Thymus (tissue), 11 donors: ENCODE measurements around the gene DPY30. TPM values are rescaled to one million over a fixed set of nuclear protein-coding genes. Genes with fewer than 3 reads are reported as not detected.
"Not testable (repeated sequence)": the region's sequence is repeated elsewhere in the genome, so short reads cannot be mapped to it uniquely, and the experiment has no call there.

ENCODE experiments used
- DNase-seq, 9 donors: peaks; one replicate each; pipeline ENCODE4 v3.0.0-alpha.2; 2013; ENCODE audit warnings: low spot score in 9 of 9, low read depth in 6 of 9, missing footprints in 1 of 9
- H3K27ac ChIP-seq, 2 donors: one replicate each; pipeline ENCODE4 v1.5.1; 2013; ENCODE audit warnings: control low read depth in 1 of 2, low read depth in 1 of 2, low read length in 1 of 2, mild to moderate bottlenecking in 1 of 2, moderate library complexity in 1 of 2
- H3K27me3 ChIP-seq, 2 donors: one replicate each; pipeline ENCODE4 v1.5.1; 2013; ENCODE audit warnings: low read length in 1 of 2; ENCODE audit not compliant: control insufficient read depth in 2 of 2, insufficient read depth in 1 of 2
- H3K36me3 ChIP-seq, 2 donors: one replicate each; pipeline ENCODE4 v1.5.1; 2013; ENCODE audit warnings: low read length in 1 of 2, mild to moderate bottlenecking in 1 of 2, moderate library complexity in 1 of 2; ENCODE audit not compliant: control insufficient read depth in 2 of 2, insufficient read depth in 2 of 2
- H3K4me1 ChIP-seq, 2 donors: one replicate each; pipeline ENCODE4 v1.5.1; 2013; ENCODE audit warnings: low read length in 2 of 2; ENCODE audit not compliant: control insufficient read depth in 2 of 2, insufficient read depth in 2 of 2
- H3K4me3 ChIP-seq, 2 donors: one replicate each; pipeline ENCODE4 v1.5.1; 2013; ENCODE audit warnings: low read length in 2 of 2, control low read depth in 1 of 2, mild to moderate bottlenecking in 1 of 2
- H3K9me3 ChIP-seq, 2 donors: one replicate each; pipeline ENCODE4 v1.5.1; 2013; ENCODE audit warnings: low read length in 1 of 2, mild to moderate bottlenecking in 1 of 2; ENCODE audit not compliant: control insufficient read depth in 2 of 2, insufficient read depth in 1 of 2
- WGBS: extraction: QIAGEN DNeasy Blood & Tissue Kit; methylation state at CpG from one replicate; pipeline ENCODE4 v1.1.7; 2013; 5-methylcytosine and 5-hydroxymethylcytosine counted together
- polyA plus RNA-seq: library from polyadenylated mRNA; stranded (reverse); fragments of 200-250 nt; gene quantifications from one replicate; pipeline ENCODE4 v1.2.3, GENCODE V29; 2013
- total RNA-seq: library from RNA; stranded (reverse); fragments of 120-200 nt; gene quantifications from one replicate; pipeline ENCODE4 v1.2.4, GENCODE V29; 2013
- donor health status: healthy.

Gene DPY30
- total and polyA plus RNA-seq, 2 donors: 72.3 to 147 TPM

GRCh38 chr2:32061430-32061829 lies 21.8 kb upstream of the DPY30 start:
- no peak for DNase-seq
- 99% methylated on average over 8 of the region's 8 CpGs for WGBS
- H3K9me3 ChIP-seq: no peaks in the 10 kb centered on the region

DNA sequence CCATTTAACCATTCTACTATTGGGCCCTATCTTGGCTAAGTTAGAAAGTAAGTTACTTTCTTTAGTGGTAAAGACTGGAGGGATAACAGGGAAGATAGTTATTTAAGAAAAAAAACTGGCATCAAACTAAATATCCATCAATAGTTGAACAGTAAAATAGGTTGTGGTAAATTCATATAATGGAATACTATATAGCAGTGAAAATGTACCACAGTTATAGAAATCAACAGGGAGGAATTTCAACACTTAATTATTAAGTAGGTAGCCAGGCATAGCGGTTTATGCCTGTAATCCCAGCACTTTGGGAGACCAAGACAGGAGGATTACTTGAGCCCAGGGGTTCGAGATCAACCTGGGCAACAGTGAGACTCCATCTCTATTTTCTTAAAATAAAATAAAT lies 20.7 kb upstream of the DPY30 start:
- Histone ChIP-seq H3K36me3 (no peaks in the 10 kb centered on the region), H3K27me3 (no peaks in the 10 kb centered on the region), H3K9me3 (no peaks in the 10 kb centered on the region), H3K27ac (no peak overlapping the region), H3K4me1 (peaks cover 0 to 3% of the 10 kb centered on the region in 2 donors), H3K4me3 (no peak overlapping the region)
- no peak for DNase-seq
- 98% methylated on average over 2 of the region's 2 CpGs for WGBS

More at GRCh38 chr2:32061430-32061829, 21.8 kb upstream of the DPY30 start:
- H3K27me3 ChIP-seq: no peaks in the 10 kb centered on the region
- no peak overlapping the region for H3K27ac ChIP-seq
- no peak overlapping the region for H3K4me3 ChIP-seq
- peaks cover 2 to 6% of the 10 kb centered on the region in 2 donors for H3K4me1 ChIP-seq
- no peaks in the 10 kb centered on the region for H3K36me3 ChIP-seq

GRCh38 chr2:32058130-32058529 lies 18.5 kb upstream of the DPY30 start:
- H3K27me3 ChIP-seq: no peaks in the 10 kb centered on the region

GRCh38 chr2:32054583-32054982 lies 15.0 kb upstream of the DPY30 start:
- not testable (repeated sequence) for H3K4me3 ChIP-seq, H3K9me3 ChIP-seq, H3K4me1 ChIP-seq, H3K27ac ChIP-seq, H3K27me3 ChIP-seq, DNase-seq, H3K36me3 ChIP-seq
- WGBS: 62% methylated on average over 3 of the region's 3 CpGs

More at GRCh38 chr2:32058130-32058529, 18.5 kb upstream of the DPY30 start:
- Histone ChIP-seq H3K4me3 (no peak overlapping the region), H3K9me3 (no peaks in the 10 kb centered on the region), H3K4me1 (no peaks in the 10 kb centered on the region), H3K27ac (no peak overlapping the region), H3K36me3 (no peaks in the 10 kb centered on the region)
- WGBS: 97% methylated on average over 2 of the region's 2 CpGs
- no peak for DNase-seq

DNA sequence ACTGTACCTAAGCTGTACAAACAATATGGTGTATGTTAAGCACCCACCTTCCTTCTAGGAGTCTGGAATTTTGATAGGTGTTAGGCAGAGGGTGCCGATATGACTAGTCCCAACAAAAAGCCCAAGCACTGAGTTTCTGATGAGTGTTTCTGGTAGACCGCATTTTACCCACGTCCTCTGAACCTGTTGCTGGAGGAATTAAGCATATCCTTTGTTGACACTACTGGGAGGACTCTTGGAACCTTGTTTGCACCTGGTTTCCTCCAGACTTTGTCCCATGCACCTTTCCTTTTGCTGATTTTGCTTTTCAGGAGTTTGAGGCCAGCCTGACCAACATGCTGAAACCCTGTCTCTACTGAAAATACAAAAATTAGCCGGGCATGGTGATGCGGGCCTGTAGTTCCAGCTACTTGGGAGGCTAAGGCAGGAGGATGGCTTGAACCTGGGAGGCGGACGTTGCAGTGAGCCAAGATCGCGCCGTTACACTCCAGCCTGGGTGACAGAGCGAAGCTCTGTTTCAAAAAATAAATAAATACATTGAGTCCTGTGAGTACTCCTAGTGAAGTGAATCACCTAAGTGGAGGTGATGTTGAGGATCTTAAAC lies 12.3 kb upstream of the DPY30 start:
- no peaks in the 10 kb centered on the region for H3K4me1 ChIP-seq
- DNase-seq: no peak
- 95% methylated on average over 11 of the region's 11 CpGs for WGBS
- H3K27me3 ChIP-seq: no peaks in the 10 kb centered on the region
- no peak overlapping the region for H3K4me3 ChIP-seq
- H3K27ac ChIP-seq: no peak overlapping the region
- H3K36me3 ChIP-seq: no peaks in the 10 kb centered on the region
- H3K9me3 ChIP-seq: no peaks in the 10 kb centered on the region

DNA sequence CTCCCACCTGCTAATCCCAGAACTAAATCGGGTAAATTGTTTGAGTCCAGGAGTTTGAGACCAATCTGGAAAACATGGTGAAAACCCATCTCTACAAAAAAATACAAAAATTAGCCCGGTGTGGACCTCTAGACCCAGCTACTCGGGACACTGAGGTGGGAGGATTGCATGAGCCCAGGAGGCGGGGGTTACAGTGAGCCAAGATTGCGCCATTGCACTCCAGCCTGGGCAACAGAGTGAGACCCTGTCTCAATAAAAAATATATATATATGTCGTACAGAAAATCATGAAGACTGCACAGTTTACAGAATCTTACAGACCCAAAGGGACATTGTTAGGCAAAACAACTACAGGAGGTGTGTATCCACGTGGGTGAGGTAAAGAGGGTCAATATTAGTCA lies 4.0 kb upstream of the DPY30 start:
- no peaks in the 10 kb centered on the region for H3K27me3 ChIP-seq
- H3K4me1 ChIP-seq: peaks cover 0 to 5% of the 10 kb centered on the region in 2 donors
- 94% methylated on average over 7 of the region's 7 CpGs for WGBS
- no peaks in the 10 kb centered on the region for H3K36me3 ChIP-seq
- no peak overlapping the region for H3K27ac ChIP-seq
- DNase-seq: no peak
- no peak overlapping the region for H3K4me3 ChIP-seq
- H3K9me3 ChIP-seq: no peaks in the 10 kb centered on the region

- H3K9me3 ChIP-seq, H3K27ac ChIP-seq, DNase-seq, H3K4me1 ChIP-seq, H3K27me3 ChIP-seq, H3K4me3 ChIP-seq: not testable (repeated sequence)
- H3K36me3 ChIP-seq: peaks cover 0 to 15% of the 10 kb centered on the region in 2 donors
- 97% methylated on average over 8 of the region's 8 CpGs for WGBS
Observed at GRCh38 chr2:32034198-32034887, 5.3 kb downstream of the DPY30 start.

DNA sequence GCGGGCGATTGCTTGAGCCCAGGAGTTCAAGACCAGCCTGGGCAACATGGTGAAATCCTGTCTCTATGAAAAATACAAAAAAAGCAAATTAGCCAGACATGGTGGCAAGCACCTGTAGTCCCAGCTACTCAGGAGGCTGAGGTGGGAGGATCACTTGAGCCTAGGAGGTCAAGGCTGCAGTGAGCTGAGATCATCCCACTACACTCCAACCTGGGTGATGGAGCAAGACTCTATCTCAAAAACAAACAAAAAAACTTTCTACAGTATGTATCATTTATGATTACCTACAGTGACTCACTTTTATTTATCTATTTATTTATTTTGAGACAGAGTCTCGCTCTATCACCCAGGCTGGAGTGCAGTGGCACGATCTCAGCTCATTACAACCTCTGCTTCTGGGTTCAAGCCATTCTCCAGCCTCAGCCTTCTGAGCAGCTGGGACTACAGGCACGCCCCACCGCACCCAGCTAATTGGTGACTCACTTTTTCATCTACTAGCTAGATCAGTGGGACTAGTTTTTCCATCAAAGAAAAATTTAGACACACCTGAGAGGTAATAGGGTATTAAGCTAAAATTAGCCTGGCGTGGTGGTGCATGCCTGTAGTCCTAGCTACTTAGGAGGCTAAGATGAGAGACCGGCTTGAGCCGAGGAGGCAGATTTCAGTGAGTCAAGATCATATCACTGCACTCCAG lies 20.7 kb downstream of the DPY30 start:
- not testable (repeated sequence) for H3K9me3 ChIP-seq, H3K4me1 ChIP-seq, DNase-seq, H3K4me3 ChIP-seq, H3K27ac ChIP-seq, H3K27me3 ChIP-seq
- 98% methylated on average over 9 of the region's 9 CpGs for WGBS
- peaks cover 10 to 34% of the 10 kb centered on the region in 2 donors for H3K36me3 ChIP-seq

DNA sequence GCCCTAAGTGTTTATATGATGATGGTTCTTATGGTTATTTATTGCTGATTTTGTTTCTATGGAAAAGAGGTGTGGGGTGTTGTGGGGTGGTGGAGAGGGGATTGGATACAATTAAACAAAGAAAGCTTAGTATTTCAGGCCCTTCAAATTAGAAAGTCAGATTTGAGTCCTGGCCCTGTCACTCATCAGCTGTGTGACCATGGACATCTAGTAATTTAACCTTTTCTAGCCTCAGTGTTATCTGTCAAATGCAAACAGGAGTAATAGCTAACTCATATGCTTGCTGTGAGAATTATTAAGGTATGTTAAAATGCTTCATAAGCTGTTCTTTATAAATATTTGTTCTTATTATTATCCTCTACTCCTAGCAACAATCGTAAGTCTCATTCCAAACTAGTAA lies 26.7 kb downstream of the DPY30 start:
- Histone ChIP-seq H3K4me1 (peaks cover 0 to 14% of the 10 kb centered on the region in 2 donors), H3K27me3 (no peaks in the 10 kb centered on the region), H3K4me3 (no peak overlapping the region), H3K27ac (no peak overlapping the region), H3K9me3 (no peaks in the 10 kb centered on the region), H3K36me3 (peaks cover 0 to 4% of the 10 kb centered on the region in 2 donors)
- 96% methylated on average over 1 of the region's 1 CpG for WGBS
- DNase-seq: no peak
